ENCODE results near the gene ANXA1. TPM values are rescaled to one million over a fixed set of nuclear protein-coding genes. Genes with fewer than 3 reads are reported as not detected.

Gene ANXA1
- total and polyA plus RNA-seq, 2 donors (not counting 3 experiments of a cell fraction or from before 2014, with no cell fraction given): 403 to 525 TPM

GRCh38 chr9:73149371-73150067 lies 2.1 kb upstream of the ANXA1 start:
- dilution Hi-C loops (cut with MboI; ENCODE audit: extremely low pct_ligation_motif_present, low sequenced_read_pairs) (no loop called here), intact Hi-C loops (cut with micrococcal nuclease) (loop anchor here (10.0 kb wide), 1 partner anchor 785 kb away; the partner anchor contains the start of gene ZFAND5)
- H3K4me3 ChIP-seq (replicated peaks in 1 of 3; ENCODE audit: insufficient read depth in 1 of 3, low read depth in 1 of 3, low read length in 3 of 3): peak overlapping the region in 1 of 3 experiments; percentile 23
- H3K4me1 ChIP-seq (ENCODE audit: control insufficient read depth, extremely low read depth, insufficient read depth, low read length): peaks cover 44% of the 10 kb centered on the region
- POLR2A ChIA-PET: no interaction called here
- peak overlapping the region; percentile 77 for H3K27ac ChIP-seq (ENCODE audit: insufficient read depth, low read depth, low read length)
- CTCF ChIA-PET: interaction anchor here (0.6 to 1.9 kb wide), 4 partner anchors 11 to 278 kb away, joined by 3 to 7 read pairs (median 4); no protein-coding TSS in a partner anchor
- BruUV-seq (replicated peaks): no TSS peak
- no peaks in the 10 kb centered on the region for H3K36me3 ChIP-seq (ENCODE audit: control insufficient read depth in 2 of 2, extremely low read depth in 1 of 2, insufficient read depth in 2 of 2, low read length in 2 of 2)
- H3K4me2 ChIP-seq (ENCODE audit: insufficient read depth, low read length): peak overlapping the region; percentile 65
- peak overlapping the region; percentile 50 for H2AFZ ChIP-seq (ENCODE audit: low read depth, low read length)
- H3K9ac ChIP-seq (replicated peaks; ENCODE audit: extremely low read depth, insufficient read depth, low read length): peak overlapping the region; percentile 66
- no peaks in the 10 kb centered on the region for H3K27me3 ChIP-seq (ENCODE audit: control insufficient read depth in 2 of 2, insufficient read depth in 2 of 2, low read length in 2 of 2)
- no peaks in the 10 kb centered on the region for H3K9me1 ChIP-seq (replicated peaks; ENCODE audit: control insufficient read depth, extremely low read depth, insufficient read depth, low read length)
- DNase-seq (ENCODE audit: low read depth, low spot score) (peak; percentile 88), FAIRE-seq (peak; percentile 79)
- no peaks in the 10 kb centered on the region for H4K20me1 ChIP-seq (replicated peaks; ENCODE audit: control insufficient read depth, extremely low read depth, insufficient read depth, low read length)
- no peaks in the 10 kb centered on the region for H3K9me3 ChIP-seq (replicated peaks; ENCODE audit: control insufficient read depth, insufficient read depth, low read length)
- peaks cover 36% of the 10 kb centered on the region for H3K79me2 ChIP-seq (ENCODE audit: control insufficient read depth, insufficient read depth, low read length)
- TF ChIP-seq FOS (IDR thresholded peaks at IDR 0.05; ENCODE audit: borderline replicate concordance, insufficient read depth, low read length) (peak; percentile 99), MAX (IDR thresholded peaks at IDR 0.05; ENCODE audit: insufficient read depth, insufficient read length) (no peak), EZH2 (IDR thresholded peaks at IDR 0.05; ENCODE audit: borderline replicate concordance, low read depth, low read length, severe bottlenecking) (no peak), MYC (IDR thresholded peaks at IDR 0.05; ENCODE audit: low read depth, low read length) (no peak), JUN (IDR thresholded peaks at IDR 0.05; ENCODE audit: borderline replicate concordance, insufficient read depth, insufficient read length, low read depth) (peak; percentile 99), POLR2A (IDR thresholded peaks at IDR 0.05; ENCODE audit: low read depth, low read length) (no peak), POLR2AphosphoS5 (IDR thresholded peaks at IDR 0.05; ENCODE audit: insufficient read depth, low read depth, low read length) (no peak), CTCF (IDR thresholded peaks at IDR 0.05; ENCODE audit: extremely low read depth in 1 of 2, insufficient read depth in 1 of 2, low read depth in 1 of 2, low read length in 2 of 2) (no peak), GATA2 (IDR thresholded peaks at IDR 0.05; ENCODE audit: insufficient read depth, insufficient read length, low read depth, low read length) (no peak)
